Measurements from ENCODE around the gene IRF3.

DNA sequence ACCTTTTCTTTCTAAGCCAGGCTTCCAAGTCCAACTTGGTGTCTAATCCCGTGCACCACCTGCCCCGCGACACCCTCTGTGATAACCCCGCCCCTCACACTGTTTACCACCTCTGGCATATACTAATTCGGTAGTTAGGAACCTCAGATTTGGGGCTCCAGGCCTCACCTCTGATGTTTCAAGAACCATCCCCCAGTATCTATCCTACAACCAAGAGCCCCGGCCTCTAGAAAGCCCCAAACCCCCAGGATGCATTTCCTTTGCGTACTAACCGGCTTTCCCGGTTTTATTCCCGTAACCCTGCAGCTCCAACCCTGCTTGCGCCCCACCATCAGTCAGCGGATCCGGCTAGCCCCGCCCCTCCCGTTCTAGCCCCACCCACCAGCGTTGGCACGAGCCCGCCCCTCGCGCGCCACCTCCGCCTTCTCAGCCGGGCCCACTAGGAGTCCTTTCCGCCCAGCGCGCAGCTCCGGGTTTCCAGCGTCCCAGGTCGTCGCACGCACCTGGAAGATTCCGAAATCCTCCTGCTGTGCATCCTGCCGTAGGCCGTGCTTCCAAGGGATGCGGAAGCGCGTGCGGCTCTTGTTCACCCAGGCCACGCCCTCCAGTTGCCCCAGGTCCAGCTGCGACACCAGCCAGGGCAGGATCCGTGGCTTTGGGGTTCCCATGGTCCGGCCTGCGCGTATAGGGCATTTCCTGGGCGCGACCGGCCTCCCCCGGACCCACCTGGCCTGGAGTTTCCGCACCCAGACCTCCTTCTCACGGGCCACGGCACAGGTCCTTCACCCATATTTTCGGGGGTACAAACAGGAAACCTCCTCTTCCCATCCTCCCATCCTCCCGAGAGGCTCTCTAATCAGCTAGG lies 1.3 kb downstream of the IRF3 start:
- TF ChIP-seq, protein P1, sequence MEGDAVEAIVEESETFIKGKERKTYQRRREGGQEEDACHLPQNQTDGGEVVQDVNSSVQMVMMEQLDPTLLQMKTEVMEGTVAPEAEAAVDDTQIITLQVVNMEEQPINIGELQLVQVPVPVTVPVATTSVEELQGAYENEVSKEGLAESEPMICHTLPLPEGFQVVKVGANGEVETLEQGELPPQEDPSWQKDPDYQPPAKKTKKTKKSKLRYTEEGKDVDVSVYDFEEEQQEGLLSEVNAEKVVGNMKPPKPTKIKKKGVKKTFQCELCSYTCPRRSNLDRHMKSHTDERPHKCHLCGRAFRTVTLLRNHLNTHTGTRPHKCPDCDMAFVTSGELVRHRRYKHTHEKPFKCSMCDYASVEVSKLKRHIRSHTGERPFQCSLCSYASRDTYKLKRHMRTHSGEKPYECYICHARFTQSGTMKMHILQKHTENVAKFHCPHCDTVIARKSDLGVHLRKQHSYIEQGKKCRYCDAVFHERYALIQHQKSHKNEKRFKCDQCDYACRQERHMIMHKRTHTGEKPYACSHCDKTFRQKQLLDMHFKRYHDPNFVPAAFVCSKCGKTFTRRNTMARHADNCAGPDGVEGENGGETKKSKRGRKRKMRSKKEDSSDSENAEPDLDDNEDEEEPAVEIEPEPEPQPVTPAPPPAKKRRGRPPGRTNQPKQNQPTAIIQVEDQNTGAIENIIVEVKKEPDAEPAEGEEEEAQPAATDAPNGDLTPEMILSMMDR (IDR thresholded peaks at IDR 0.05): peak in 2 of 3 experiments; percentile 11 to 48
- TF ChIP-seq EP300 (IDR thresholded peaks at IDR 0.05) (no peak), POLR2A (IDR thresholded peaks at IDR 0.05; ENCODE audit: low read depth) (no peak)

All from esophagus muscularis mucosa (tissue), 4 donors.